IMR-90 (cell line): ENCODE data around the gene PTGES2.

ENCODE experiments used
- MAFK ChIP-seq: IDR thresholded peaks from 2 replicates; pipeline ENCODE4 v1.6.1; 2012; ENCODE audit warnings: low read depth, low read length, improper control_type of control experiment
- TF ChIP-seq, protein P1 (sequence below): fragments of 150-350 bp; IDR thresholded peaks from 2 replicates; pipeline ENCODE4 v1.6.1; 2016; ENCODE audit warnings: low read depth, mild to moderate bottlenecking, low read length, moderate library complexity, borderline replicate concordance

DNA sequence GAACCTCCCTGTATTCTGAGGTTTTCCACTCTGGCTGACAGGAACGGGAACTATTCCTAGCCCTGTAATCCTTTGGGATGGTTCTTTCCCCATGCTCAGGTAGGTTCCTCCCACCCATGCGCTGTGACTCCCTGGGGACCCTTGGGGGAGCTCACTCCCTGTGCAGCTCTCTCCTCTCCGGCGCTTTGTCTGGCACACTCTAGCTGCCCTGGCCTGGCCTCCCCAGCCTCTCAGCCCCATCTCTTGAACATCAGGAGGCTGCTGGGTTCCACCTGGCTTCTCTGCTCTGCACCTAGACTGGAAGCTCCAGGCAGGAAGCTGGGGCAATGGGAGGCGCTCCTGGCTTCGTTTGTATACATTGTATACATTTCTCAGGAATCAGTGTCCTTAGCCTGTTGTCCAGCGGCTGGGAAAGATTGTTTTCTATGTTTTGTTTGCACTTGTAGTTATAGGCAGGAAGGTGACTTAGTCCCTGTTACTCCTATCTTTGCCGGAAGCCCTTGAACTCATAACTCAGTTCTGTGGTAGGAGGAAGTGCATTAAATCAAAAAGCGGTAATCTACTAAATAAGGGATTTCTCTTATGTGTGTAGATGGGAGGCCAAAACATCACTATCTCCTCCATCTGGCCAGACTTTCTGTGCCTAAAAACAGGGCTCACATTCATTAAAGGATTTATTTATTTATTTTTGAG, 39.1 kb downstream of the PTGES2 start:
- TF ChIP-seq, protein P1, sequence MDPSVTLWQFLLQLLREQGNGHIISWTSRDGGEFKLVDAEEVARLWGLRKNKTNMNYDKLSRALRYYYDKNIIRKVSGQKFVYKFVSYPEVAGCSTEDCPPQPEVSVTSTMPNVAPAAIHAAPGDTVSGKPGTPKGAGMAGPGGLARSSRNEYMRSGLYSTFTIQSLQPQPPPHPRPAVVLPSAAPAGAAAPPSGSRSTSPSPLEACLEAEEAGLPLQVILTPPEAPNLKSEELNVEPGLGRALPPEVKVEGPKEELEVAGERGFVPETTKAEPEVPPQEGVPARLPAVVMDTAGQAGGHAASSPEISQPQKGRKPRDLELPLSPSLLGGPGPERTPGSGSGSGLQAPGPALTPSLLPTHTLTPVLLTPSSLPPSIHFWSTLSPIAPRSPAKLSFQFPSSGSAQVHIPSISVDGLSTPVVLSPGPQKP = no peak
- TF ChIP-seq MAFK = no peak
